Testis (tissue), 3 donors: ENCODE measurements around the gene SPON1. TPM values are rescaled to one million over a fixed set of nuclear protein-coding genes. Genes with fewer than 3 reads are reported as not detected.
A peak's percentile ranks its signal among the peaks of the same experiment; 100 is the strongest.

Source experiments
- DNase-seq: peaks from one replicate; pipeline ENCODE4 v3.0.0-alpha.2; 2019
- H3K27ac ChIP-seq, 2 donors: fragments of 200-600 bp; sonication (generic); one replicate each; pipeline ENCODE4 v1.5.1; 2019
- H3K27me3 ChIP-seq: fragments of 200-600 bp; sonication (generic); one replicate; pipeline ENCODE4 v1.5.1; 2019
- H3K36me3 ChIP-seq: fragments of 200-600 bp; sonication (generic); one replicate; pipeline ENCODE4 v1.5.1; 2017; ENCODE audit warnings: low read depth; ENCODE audit errors: missing control alignments
- H3K4me1 ChIP-seq: fragments of 200-600 bp; sonication (generic); one replicate; pipeline ENCODE4 v1.5.1; 2019
- H3K4me3 ChIP-seq, 2 donors: fragments of 200-600 bp; sonication (generic); one replicate each; pipeline ENCODE4 v1.5.1; 2017 to 2019
- H3K9me3 ChIP-seq: fragments of 200-600 bp; sonication (generic); one replicate; pipeline ENCODE4 v1.5.1; 2017
- CTCF ChIP-seq, 3 experiments: fragments of 450-650 bp in 2 of 3; fragments of 200-600 bp in 1 of 3; sonication (generic) in 1 of 3; IDR thresholded peaks; one replicate each; pipeline ENCODE4 v1.5.1; 2016 to 2019; ENCODE audit warnings: antibody characterized with exemption in 3 of 3, mild to moderate bottlenecking in 2 of 3, moderate library complexity in 1 of 3
- POLR2A ChIP-seq: fragments of 450-650 bp; IDR thresholded peaks from one replicate; pipeline ENCODE4 v1.6.1; 2017; ENCODE audit warnings: antibody characterized with exemption, mild to moderate bottlenecking, moderate library complexity
- WGBS, 2 donors: methylation state at CpG; one replicate each; pipeline ENCODE4 v1.1.5; 2018; 5-methylcytosine and 5-hydroxymethylcytosine counted together
- intact Hi-C: fragments of 100-400 bp; cut with DNase I; formaldehyde crosslinking; loops from one replicate; pipeline ENCODE4 v1.15.1; 2023; ENCODE audit warnings: low total_unique reads
- polyA plus RNA-seq: library from polyadenylated mRNA; stranded (reverse); fragments of 350-450 nt; fragmentation: Illumina TruSeq; extraction: RNeasy Lipid Tissue Mini Kit (QIAGEN cat#74804); gene quantifications from one replicate; pipeline ENCODE4 v1.2.3, GENCODE V29; 2014; ENCODE audit warnings: low read depth, low replicate concordance; ENCODE audit not compliant: insufficient read depth
- total RNA-seq, 2 donors: library from RNA; depleted of rRNA; stranded (reverse); fragments of >200 nt; gene quantifications; one replicate each; pipeline ENCODE4 v1.2.3, GENCODE V29; 2016

The SPON1 gene
- total and polyA plus RNA-seq, 3 donors from 2014 or later: 6.9 to 11.9 (median 7.6) TPM

GRCh38 chr11:14242187-14242586 is 279.7 kb downstream of the SPON1 start:
- TF ChIP-seq POLR2A: no peak
- no peak for TF ChIP-seq CTCF (IDR thresholded peaks at IDR 0.05)
- H3K4me1 ChIP-seq: no peaks in the 10 kb centered on the region
- 58 to 66% methylated on average over 4 of the region's 4 CpGs for WGBS, 2 donors
- H3K27ac ChIP-seq: no peak overlapping the region
- H3K4me3 ChIP-seq: no peak overlapping the region
- H3K36me3 ChIP-seq: no peaks in the 10 kb centered on the region
- H3K27me3 ChIP-seq: no peaks in the 10 kb centered on the region
- peak; percentile 60 for DNase-seq
- H3K9me3 ChIP-seq: no peaks in the 10 kb centered on the region
- intact Hi-C loops: loop anchor here (10.0 kb wide), 1 partner anchor 287 kb away; no protein-coding TSS in a partner anchor

GRCh38 chr11:14242733-14243132 is 280.2 kb downstream of the SPON1 start:
- H3K4me3 ChIP-seq: no peak overlapping the region
- no peaks in the 10 kb centered on the region for H3K4me1 ChIP-seq
- intact Hi-C loops: loop anchor here (10.0 kb wide), 1 partner anchor 288 kb away; no protein-coding TSS in a partner anchor
- no peaks in the 10 kb centered on the region for H3K36me3 ChIP-seq
- H3K27ac ChIP-seq: no peak overlapping the region
- no peaks in the 10 kb centered on the region for H3K27me3 ChIP-seq
- WGBS, 2 donors: 92 to 95% methylated on average over 4 of the region's 4 CpGs
- no peaks in the 10 kb centered on the region for H3K9me3 ChIP-seq
- no peak for DNase-seq
- TF ChIP-seq POLR2A (no peak), CTCF (IDR thresholded peaks at IDR 0.05) (no peak)

- no peak for DNase-seq
- H3K4me3 ChIP-seq: no peak overlapping the region
- TF ChIP-seq CTCF (IDR thresholded peaks at IDR 0.05): no peak
- TF ChIP-seq POLR2A: no peak
- H3K27me3 ChIP-seq: no peaks in the 10 kb centered on the region
- H3K36me3 ChIP-seq: no peaks in the 10 kb centered on the region
- intact Hi-C loops: loop anchor here (10.0 kb wide), 1 partner anchor 290 kb away; no protein-coding TSS in a partner anchor
- no peaks in the 10 kb centered on the region for H3K9me3 ChIP-seq
- peaks cover 4% of the 10 kb centered on the region for H3K4me1 ChIP-seq
- no peak overlapping the region for H3K27ac ChIP-seq
- 88 to 91% methylated on average over 8 of the region's 8 CpGs for WGBS, 2 donors
Measured at GRCh38 chr11:14244926-14245325, 282.4 kb downstream of the SPON1 start.

- H3K9me3 ChIP-seq: no peaks in the 10 kb centered on the region
- no peak overlapping the region for H3K27ac ChIP-seq
- H3K4me3 ChIP-seq: no peak overlapping the region
- no peaks in the 10 kb centered on the region for H3K27me3 ChIP-seq
- TF ChIP-seq CTCF (IDR thresholded peaks at IDR 0.05) (no peak), POLR2A (no peak)
- peaks cover 4% of the 10 kb centered on the region for H3K4me1 ChIP-seq
- 100% methylated on average over 1 to 2 of the region's 2 CpGs for WGBS, 2 donors
- DNase-seq: no peak
- no peaks in the 10 kb centered on the region for H3K36me3 ChIP-seq
- intact Hi-C loops: loop anchor here (10.0 kb wide), 1 partner anchor 291 kb away; no protein-coding TSS in a partner anchor
Measured at GRCh38 chr11:14245444-14245843, 282.9 kb downstream of the SPON1 start.

GRCh38 chr11:14248580-14248981 is 286.1 kb downstream of the SPON1 start:
- Histone ChIP-seq H3K27me3 (no peaks in the 10 kb centered on the region), H3K36me3 (no peaks in the 10 kb centered on the region), H3K9me3 (no peaks in the 10 kb centered on the region), H3K4me3 (no peak overlapping the region), H3K4me1 (peaks cover 4% of the 10 kb centered on the region), H3K27ac (no peak overlapping the region)
- WGBS, 2 donors: 52 to 57% methylated on average over 5 of the region's 5 CpGs
- peak; percentile 26 for DNase-seq
- TF ChIP-seq POLR2A: no peak
- TF ChIP-seq CTCF (IDR thresholded peaks at IDR 0.05): no peak
- intact Hi-C loops: loop anchor here (10.0 kb wide), 1 partner anchor 294 kb away; no protein-coding TSS in a partner anchor
